Stimulated activated CD8-positive, alpha-beta memory T cell treated with anti-CD3 and anti-CD28 coated beads, Interleukin-7, amount 100 ng/mL, for 24 hours (primary cell): ENCODE results near the gene GSTO1.

ENCODE experiments used
- DNase-seq: peaks from one replicate; pipeline ENCODE4 v3.0.0-alpha.2; 2020; ENCODE audit warnings: low read depth

Gene GSTO1

GRCh38 chr10:104303594-104304355, 49.1 kb downstream of the GSTO1 start:
- DNase-seq: no peak

GRCh38 chr10:104304356-104304745, 49.7 kb downstream of the GSTO1 start:
- no peak for DNase-seq

- no peak for DNase-seq
Measured at GRCh38 chr10:104304927-104305326, 50.2 kb downstream of the GSTO1 start.

- no peak for DNase-seq
Measured at GRCh38 chr10:104306897-104307296, 52.2 kb downstream of the GSTO1 start.

- DNase-seq: no peak
Measured at GRCh38 chr10:104307576-104308438, 53.1 kb downstream of the GSTO1 start.

- no peak for DNase-seq
Measured at GRCh38 chr10:104308439-104308903, 53.8 kb downstream of the GSTO1 start.

- DNase-seq: no peak
Measured at GRCh38 chr10:104309980-104310978, 55.6 kb downstream of the GSTO1 start.

- no peak for DNase-seq
Measured at GRCh38 chr10:104311184-104311720, 56.6 kb downstream of the GSTO1 start.

- DNase-seq: no peak
Measured at GRCh38 chr10:104314591-104315485, 60.1 kb downstream of the GSTO1 start.

GRCh38 chr10:104315486-104315921, 60.8 kb downstream of the GSTO1 start:
- DNase-seq: no peak

- DNase-seq: no peak
Measured at GRCh38 chr10:104316321-104317099, 61.8 kb downstream of the GSTO1 start.
